Loucy (cell line): ENCODE data around the gene USP5.

Experiments
- H2AFZ ChIP-seq: fragments of 200-600 bp; sonication (generic); 2 replicates; pipeline ENCODE4 v1.6.0; 2016; ENCODE audit warnings: antibody characterized with exemption, mild to moderate bottlenecking, low read length, moderate library complexity
- H3F3A ChIP-seq: fragments of 200-600 bp; 2 replicates; pipeline ENCODE4 v1.6.0; 2016; ENCODE audit warnings: antibody characterized with exemption, low read depth, mild to moderate bottlenecking
- H3K27me3 ChIP-seq: fragments of 200-600 bp; sonication (generic); 2 replicates; pipeline ENCODE4 v1.6.1; 2014; ENCODE audit warnings: low read length, mild to moderate bottlenecking; ENCODE audit not compliant: insufficient read depth, poor library complexity, severe bottlenecking
- H3K36me3 ChIP-seq: fragments of 200-600 bp; sonication (generic); 2 replicates; pipeline ENCODE4 v1.6.1; 2016; ENCODE audit warnings: low read length; ENCODE audit not compliant: insufficient read depth
- H3K4me1 ChIP-seq: fragments of 200-600 bp; sonication (generic); 2 replicates; pipeline ENCODE4 v1.5.1; 2014; ENCODE audit warnings: low read length, mild to moderate bottlenecking; ENCODE audit not compliant: insufficient read depth, poor library complexity, severe bottlenecking
- H3K4me2 ChIP-seq: fragments of 200-600 bp; sonication (generic); 2 replicates; pipeline ENCODE4 v1.6.0; 2014; ENCODE audit warnings: antibody characterized with exemption, low read length, low read depth, mild to moderate bottlenecking; ENCODE audit not compliant: poor library complexity, severe bottlenecking
- H3K4me3 ChIP-seq: fragments of 200-600 bp; sonication (generic); 2 replicates; pipeline ENCODE4 v1.5.1; 2014; ENCODE audit warnings: low read length, mild to moderate bottlenecking, mixed read lengths; ENCODE audit not compliant: poor library complexity, severe bottlenecking
- H3K79me2 ChIP-seq: fragments of 200-600 bp; sonication (generic); 2 replicates; pipeline ENCODE4 v1.6.1; 2014; ENCODE audit warnings: low read length; ENCODE audit not compliant: insufficient read depth
- H3K9ac ChIP-seq: fragments of 200-600 bp; sonication (generic); 2 replicates; pipeline ENCODE4 v1.6.0; 2014; ENCODE audit warnings: mild to moderate bottlenecking, low read depth, low read length, moderate library complexity; ENCODE audit not compliant: poor library complexity, severe bottlenecking
- H3K9me2 ChIP-seq: fragments of 200-600 bp; sonication (generic); replicated peaks from 2 replicates; pipeline ENCODE4 v1.6.1; 2016; ENCODE audit warnings: low read depth, low read length, mixed read lengths
- H3K9me3 ChIP-seq: fragments of 200-600 bp; sonication (generic); 2 replicates; pipeline ENCODE4 v1.6.1; 2014; ENCODE audit warnings: mild to moderate bottlenecking, antibody characterized with exemption, low read length, low read depth; ENCODE audit not compliant: insufficient read depth
- H4K20me1 ChIP-seq: fragments of 200-600 bp; sonication (generic); 2 replicates; pipeline ENCODE4 v1.6.0; 2014; ENCODE audit warnings: antibody characterized with exemption, low read length, mild to moderate bottlenecking; ENCODE audit not compliant: insufficient read depth, poor library complexity, severe bottlenecking
- EZH2phosphoT487 ChIP-seq: fragments of 200-600 bp; IDR thresholded peaks from 2 replicates; pipeline ENCODE4 v1.6.1; 2018; ENCODE audit warnings: antibody characterized with exemption, mild to moderate bottlenecking, moderate library complexity, borderline replicate concordance
- TF ChIP-seq, protein P1 (sequence below): fragments of 200-600 bp; sonication (generic); conservative IDR thresholded peaks from 2 replicates; pipeline ENCODE4 v1.5.1; 2014; ENCODE audit warnings: mild to moderate bottlenecking, antibody characterized with exemption, low read length

The USP5 gene

DNA sequence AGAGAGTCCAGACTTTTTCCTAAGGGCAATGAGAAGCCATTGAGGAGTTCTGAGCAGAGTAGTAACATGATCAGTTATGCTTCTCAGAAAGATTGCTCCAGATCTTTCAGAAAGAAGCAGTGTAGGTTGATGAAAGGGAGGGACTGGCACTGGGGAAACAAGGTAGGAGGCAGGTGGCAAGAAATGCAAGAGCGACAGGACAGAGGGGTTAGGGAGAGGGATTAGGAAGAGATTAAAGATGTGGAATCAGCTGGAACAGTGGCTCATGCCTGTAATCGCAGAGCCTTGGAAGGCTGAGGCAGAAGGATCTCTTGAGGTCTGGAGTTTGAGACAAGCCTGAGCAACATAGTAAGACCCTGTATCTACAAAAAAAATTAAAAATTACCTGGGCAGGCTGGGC is 4.3 kb upstream of the USP5 start:
- no peak overlapping the region for H3K4me2 ChIP-seq
- H3K9ac ChIP-seq: no peak overlapping the region
- no peak overlapping the region for H3K4me3 ChIP-seq
- peaks cover 4% of the 10 kb centered on the region for H3F3A ChIP-seq
- peaks cover 31% of the 10 kb centered on the region for H3K4me1 ChIP-seq
- no peak for TF ChIP-seq EZH2phosphoT487
- TF ChIP-seq, protein P1, sequence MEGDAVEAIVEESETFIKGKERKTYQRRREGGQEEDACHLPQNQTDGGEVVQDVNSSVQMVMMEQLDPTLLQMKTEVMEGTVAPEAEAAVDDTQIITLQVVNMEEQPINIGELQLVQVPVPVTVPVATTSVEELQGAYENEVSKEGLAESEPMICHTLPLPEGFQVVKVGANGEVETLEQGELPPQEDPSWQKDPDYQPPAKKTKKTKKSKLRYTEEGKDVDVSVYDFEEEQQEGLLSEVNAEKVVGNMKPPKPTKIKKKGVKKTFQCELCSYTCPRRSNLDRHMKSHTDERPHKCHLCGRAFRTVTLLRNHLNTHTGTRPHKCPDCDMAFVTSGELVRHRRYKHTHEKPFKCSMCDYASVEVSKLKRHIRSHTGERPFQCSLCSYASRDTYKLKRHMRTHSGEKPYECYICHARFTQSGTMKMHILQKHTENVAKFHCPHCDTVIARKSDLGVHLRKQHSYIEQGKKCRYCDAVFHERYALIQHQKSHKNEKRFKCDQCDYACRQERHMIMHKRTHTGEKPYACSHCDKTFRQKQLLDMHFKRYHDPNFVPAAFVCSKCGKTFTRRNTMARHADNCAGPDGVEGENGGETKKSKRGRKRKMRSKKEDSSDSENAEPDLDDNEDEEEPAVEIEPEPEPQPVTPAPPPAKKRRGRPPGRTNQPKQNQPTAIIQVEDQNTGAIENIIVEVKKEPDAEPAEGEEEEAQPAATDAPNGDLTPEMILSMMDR: no peak
- H4K20me1 ChIP-seq: peaks cover 4% of the 10 kb centered on the region
- H3K27me3 ChIP-seq: no peaks in the 10 kb centered on the region
- peaks cover 39% of the 10 kb centered on the region for H3K79me2 ChIP-seq
- no peaks in the 10 kb centered on the region for H3K9me2 ChIP-seq
- H3K9me3 ChIP-seq: no peaks in the 10 kb centered on the region
- no peak overlapping the region for H2AFZ ChIP-seq
- peaks cover 36% of the 10 kb centered on the region; the same call in 1 of the 2 replicates for H3K36me3 ChIP-seq

DNA sequence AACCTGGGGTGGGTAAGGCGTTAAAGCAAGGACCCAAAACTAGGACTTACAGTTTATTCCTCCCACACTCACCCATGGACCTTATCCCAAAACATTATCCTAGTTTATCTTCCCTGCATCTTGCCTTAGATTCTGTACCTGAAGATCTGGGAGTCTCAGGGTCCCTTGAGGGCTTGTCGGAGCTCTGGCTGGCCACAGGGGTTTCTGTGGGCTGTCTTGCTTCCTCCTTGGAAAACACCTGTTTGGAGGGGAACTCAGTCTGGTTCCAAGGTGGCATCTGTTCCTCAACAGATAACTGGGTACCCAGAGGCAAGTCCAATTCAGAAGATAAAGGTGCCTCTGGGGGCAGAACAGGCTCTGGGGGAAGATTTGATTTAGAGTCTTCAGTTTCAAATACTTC is 2.5 kb upstream of the USP5 start:
- Histone ChIP-seq H4K20me1 (peaks cover 19% of the 10 kb centered on the region), H3K9me3 (no peaks in the 10 kb centered on the region), H2AFZ (no peak overlapping the region), H3K9me2 (no peaks in the 10 kb centered on the region), H3K79me2 (peaks cover 55% of the 10 kb centered on the region), H3K27me3 (no peaks in the 10 kb centered on the region), H3K9ac (peak overlapping the region; percentile 95), H3K4me1 (peaks cover 42% of the 10 kb centered on the region), H3K4me3 (peak overlapping the region; percentile 82), H3K4me2 (peak overlapping the region; percentile 90), H3F3A (peaks cover 4% of the 10 kb centered on the region), H3K36me3 (peaks cover 36% of the 10 kb centered on the region; the same call in 1 of the 2 replicates)
- no peak for TF ChIP-seq EZH2phosphoT487
- TF ChIP-seq, protein P1: no peak

DNA sequence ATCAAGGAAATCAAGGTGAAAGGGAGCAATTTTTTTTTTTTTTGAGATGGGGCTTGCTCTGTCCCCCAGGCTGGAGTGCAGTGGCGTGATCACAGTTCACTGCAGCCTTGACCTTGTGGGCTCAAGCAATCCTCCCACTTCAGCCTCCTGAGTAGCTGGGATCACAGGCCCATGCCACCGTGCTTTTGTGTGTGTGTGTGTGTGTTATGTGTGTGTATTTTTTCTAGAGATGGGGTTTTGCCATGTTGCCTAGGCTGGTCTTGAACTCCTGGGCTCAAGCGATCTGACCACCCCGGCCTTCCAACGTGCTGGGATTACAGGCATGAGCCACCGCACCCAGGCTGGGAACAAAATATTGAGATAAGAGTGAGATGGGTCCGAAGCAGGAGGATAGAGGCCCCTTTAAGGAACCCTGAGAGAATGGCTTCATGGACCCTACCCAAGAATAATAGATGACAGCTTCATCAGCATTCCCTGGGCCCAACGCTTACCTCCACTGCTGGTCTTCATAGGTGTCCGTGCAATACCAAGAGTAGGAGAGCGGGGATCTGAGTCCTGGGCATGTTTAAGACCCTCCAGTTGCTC is 1.9 kb upstream of the USP5 start:
- peak overlapping the region; percentile 82 for H3K4me3 ChIP-seq
- TF ChIP-seq EZH2phosphoT487: no peak
- TF ChIP-seq, protein P1: no peak
- H3K36me3 ChIP-seq: peaks cover 33% of the 10 kb centered on the region; the same call in 1 of the 2 replicates

More for the DNA sequence above, 1.9 kb upstream of the USP5 start:
- peaks cover 24% of the 10 kb centered on the region for H4K20me1 ChIP-seq
- H3K9ac ChIP-seq: peak overlapping the region; percentile 95
- peaks cover 4% of the 10 kb centered on the region for H3F3A ChIP-seq
- no peaks in the 10 kb centered on the region for H3K9me3 ChIP-seq
- H3K9me2 ChIP-seq: no peaks in the 10 kb centered on the region
- H3K4me1 ChIP-seq: peaks cover 42% of the 10 kb centered on the region
- no peaks in the 10 kb centered on the region for H3K27me3 ChIP-seq
- peak overlapping the region; percentile 90 for H3K4me2 ChIP-seq
- no peak overlapping the region for H2AFZ ChIP-seq
- H3K79me2 ChIP-seq: peaks cover 61% of the 10 kb centered on the region
